C4-2B (cell line): ENCODE data around the gene TTBK2.

Source experiments
- ZFX ChIP-seq: fragments of 450-650 bp; IDR thresholded peaks from 2 replicates; pipeline ENCODE4 v1.6.1; 2017
- TF ChIP-seq, protein P1 (sequence below): fragments of 450-650 bp; conservative IDR thresholded peaks from 2 replicates; pipeline ENCODE4 v1.5.1; 2017; ENCODE audit warnings: mild to moderate bottlenecking

DNA sequence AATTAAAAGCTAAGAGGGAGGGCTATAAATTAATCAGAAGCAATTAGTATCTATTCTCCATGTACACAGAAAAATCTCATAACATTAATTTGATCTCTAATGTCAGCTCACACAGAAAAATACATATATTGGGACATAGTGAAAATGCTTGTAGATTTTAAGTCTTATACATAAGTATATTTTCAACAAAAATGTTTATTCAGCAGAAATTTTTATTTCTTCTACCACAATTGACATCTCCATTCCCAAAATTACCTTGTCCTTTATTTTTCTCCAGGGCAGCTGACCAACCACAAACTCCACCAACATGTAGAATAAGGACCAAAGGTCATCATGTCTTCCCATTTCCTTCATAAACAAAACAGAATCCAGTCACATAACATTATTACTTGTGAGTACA lies 109.1 kb downstream of the TTBK2 start:
- TF ChIP-seq, protein P1, sequence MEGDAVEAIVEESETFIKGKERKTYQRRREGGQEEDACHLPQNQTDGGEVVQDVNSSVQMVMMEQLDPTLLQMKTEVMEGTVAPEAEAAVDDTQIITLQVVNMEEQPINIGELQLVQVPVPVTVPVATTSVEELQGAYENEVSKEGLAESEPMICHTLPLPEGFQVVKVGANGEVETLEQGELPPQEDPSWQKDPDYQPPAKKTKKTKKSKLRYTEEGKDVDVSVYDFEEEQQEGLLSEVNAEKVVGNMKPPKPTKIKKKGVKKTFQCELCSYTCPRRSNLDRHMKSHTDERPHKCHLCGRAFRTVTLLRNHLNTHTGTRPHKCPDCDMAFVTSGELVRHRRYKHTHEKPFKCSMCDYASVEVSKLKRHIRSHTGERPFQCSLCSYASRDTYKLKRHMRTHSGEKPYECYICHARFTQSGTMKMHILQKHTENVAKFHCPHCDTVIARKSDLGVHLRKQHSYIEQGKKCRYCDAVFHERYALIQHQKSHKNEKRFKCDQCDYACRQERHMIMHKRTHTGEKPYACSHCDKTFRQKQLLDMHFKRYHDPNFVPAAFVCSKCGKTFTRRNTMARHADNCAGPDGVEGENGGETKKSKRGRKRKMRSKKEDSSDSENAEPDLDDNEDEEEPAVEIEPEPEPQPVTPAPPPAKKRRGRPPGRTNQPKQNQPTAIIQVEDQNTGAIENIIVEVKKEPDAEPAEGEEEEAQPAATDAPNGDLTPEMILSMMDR: no peak
- no peak for TF ChIP-seq ZFX
